Vagina (tissue), 2 donors: ENCODE measurements around the gene SLC25A48. TPM values are rescaled to one million over a fixed set of nuclear protein-coding genes. Genes with fewer than 3 reads are reported as not detected.

Experiments
- DNase-seq, 2 donors: peaks; one replicate each; pipeline ENCODE4 v3.0.0-alpha.2; 2017; ENCODE audit errors: extremely low spot score in 2 of 2
- H3K27ac ChIP-seq: fragments of 200-600 bp; sonication (generic); one replicate; pipeline ENCODE4 v1.5.1; 2019
- H3K27me3 ChIP-seq: fragments of 200-600 bp; sonication (generic); one replicate; pipeline ENCODE4 v1.5.1; 2019
- H3K36me3 ChIP-seq, 2 donors: fragments of 200-600 bp; sonication (generic); one replicate each; pipeline ENCODE4 v1.5.1; 2017 to 2019
- H3K4me1 ChIP-seq: fragments of 200-600 bp; sonication (generic); one replicate; pipeline ENCODE4 v1.5.1; 2019
- H3K4me3 ChIP-seq, 2 donors: fragments of 200-600 bp; sonication (generic); 1 replicate in 1 of 2; 2 replicates in 1 of 2; pipeline ENCODE4 v1.5.1; 2016 to 2019
- H3K9me3 ChIP-seq: fragments of 200-600 bp; sonication (generic); one replicate; pipeline ENCODE4 v1.5.1; 2019
- POLR2A ChIP-seq, 2 donors: fragments of 450-650 bp; IDR thresholded peaks; one replicate each; pipeline ENCODE4 v1.6.1; 2017; ENCODE audit warnings: antibody characterized with exemption in 2 of 2, mild to moderate bottlenecking in 2 of 2, moderate library complexity in 2 of 2
- POLR2AphosphoS5 ChIP-seq, 2 donors: sonication (generic); formaldehyde crosslinking; IDR thresholded peaks; one replicate each; pipeline ENCODE4 v1.9.0; 2017; ENCODE audit warnings: antibody characterized with exemption in 2 of 2, mild to moderate bottlenecking in 2 of 2, low read depth in 1 of 2; ENCODE audit not compliant: insufficient read depth in 1 of 2
- intact Hi-C: fragments of 100-400 bp; cut with DNase I; formaldehyde crosslinking; loops from one replicate; pipeline ENCODE4 v1.15.1; 2023
- total RNA-seq: library from RNA; depleted of rRNA; stranded (reverse); fragments of >200 nt; gene quantifications from one replicate; pipeline ENCODE4 v1.2.3, GENCODE V29; 2016
- TF ChIP-seq, protein P1 (sequence below), 3 experiments: fragments of 450-650 bp in 2 of 3; fragments of 200-600 bp in 1 of 3; sonication (generic) in 1 of 3; IDR thresholded peaks; one replicate each; pipeline ENCODE4 v1.5.1; 2017 to 2019; ENCODE audit warnings: antibody characterized with exemption in 3 of 3, mild to moderate bottlenecking in 2 of 3, moderate library complexity in 2 of 3

SLC25A48 gene
- total RNA-seq, 1 donor from 2014 or later, result 0.49 TPM

DNA sequence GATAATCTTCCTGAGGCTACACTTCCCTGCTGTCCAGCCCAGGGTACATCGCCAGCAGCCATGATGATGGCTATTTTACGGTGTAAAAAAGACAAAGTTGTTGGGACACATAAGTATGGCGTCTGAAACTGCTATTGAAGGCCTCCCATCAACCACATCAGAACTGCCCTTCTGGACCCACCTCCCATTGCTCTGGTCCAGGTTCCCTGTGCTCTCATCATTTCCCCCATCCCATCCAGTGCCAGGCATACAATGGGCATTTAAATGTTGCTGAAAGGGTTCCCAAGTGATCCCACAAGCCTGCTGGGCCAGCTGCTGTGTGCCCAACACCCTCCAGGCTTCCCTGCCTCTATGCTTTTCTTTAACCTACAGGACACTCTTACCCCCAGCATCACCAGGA lies 50.6 kb downstream of the SLC25A48 start:
- H3K27me3 ChIP-seq, result no peaks in the 10 kb centered on the region
- DNase-seq, result peak in 1 of 2 donors; percentile 95
- intact Hi-C loops, result loop anchor here (5.0 kb wide), 1 partner anchor 327 kb away; no protein-coding TSS in a partner anchor
- H3K27ac ChIP-seq, result no peak overlapping the region
- H3K36me3 ChIP-seq, result no peaks in the 10 kb centered on the region
- H3K4me3 ChIP-seq, result no peak overlapping the region
- H3K4me1 ChIP-seq, result peaks cover 5% of the 10 kb centered on the region
- TF ChIP-seq, protein P1, sequence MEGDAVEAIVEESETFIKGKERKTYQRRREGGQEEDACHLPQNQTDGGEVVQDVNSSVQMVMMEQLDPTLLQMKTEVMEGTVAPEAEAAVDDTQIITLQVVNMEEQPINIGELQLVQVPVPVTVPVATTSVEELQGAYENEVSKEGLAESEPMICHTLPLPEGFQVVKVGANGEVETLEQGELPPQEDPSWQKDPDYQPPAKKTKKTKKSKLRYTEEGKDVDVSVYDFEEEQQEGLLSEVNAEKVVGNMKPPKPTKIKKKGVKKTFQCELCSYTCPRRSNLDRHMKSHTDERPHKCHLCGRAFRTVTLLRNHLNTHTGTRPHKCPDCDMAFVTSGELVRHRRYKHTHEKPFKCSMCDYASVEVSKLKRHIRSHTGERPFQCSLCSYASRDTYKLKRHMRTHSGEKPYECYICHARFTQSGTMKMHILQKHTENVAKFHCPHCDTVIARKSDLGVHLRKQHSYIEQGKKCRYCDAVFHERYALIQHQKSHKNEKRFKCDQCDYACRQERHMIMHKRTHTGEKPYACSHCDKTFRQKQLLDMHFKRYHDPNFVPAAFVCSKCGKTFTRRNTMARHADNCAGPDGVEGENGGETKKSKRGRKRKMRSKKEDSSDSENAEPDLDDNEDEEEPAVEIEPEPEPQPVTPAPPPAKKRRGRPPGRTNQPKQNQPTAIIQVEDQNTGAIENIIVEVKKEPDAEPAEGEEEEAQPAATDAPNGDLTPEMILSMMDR (IDR thresholded peaks at IDR 0.05), result no peak
- TF ChIP-seq POLR2A (IDR thresholded peaks at IDR 0.05) (no peak), POLR2AphosphoS5 (IDR thresholded peaks at IDR 0.05; ENCODE audit: insufficient read depth in 1 of 2, low read depth in 1 of 2) (no peak)
- no peaks in the 10 kb centered on the region for H3K9me3 ChIP-seq

GRCh38 chr5:135886136-135886535 lies 51.7 kb downstream of the SLC25A48 start:
- Histone ChIP-seq H3K9me3 (no peaks in the 10 kb centered on the region), H3K27me3 (no peaks in the 10 kb centered on the region), H3K36me3 (no peaks in the 10 kb centered on the region), H3K4me1 (peaks cover 5% of the 10 kb centered on the region), H3K27ac (no peak overlapping the region), H3K4me3 (no peak overlapping the region)
- peak in 1 of 2 donors; percentile 34 for DNase-seq
- intact Hi-C loops, result loop anchor here (5.0 kb wide), 1 partner anchor 326 kb away; no protein-coding TSS in a partner anchor
- TF ChIP-seq, protein P1 (IDR thresholded peaks at IDR 0.05), result no peak
- TF ChIP-seq POLR2A (IDR thresholded peaks at IDR 0.05) (no peak), POLR2AphosphoS5 (IDR thresholded peaks at IDR 0.05; ENCODE audit: insufficient read depth in 1 of 2, low read depth in 1 of 2) (no peak)

- intact Hi-C loops, result loop anchor here (5.0 kb wide), 1 partner anchor 325 kb away; no protein-coding TSS in a partner anchor
- Histone ChIP-seq H3K4me1 (peaks cover 7% of the 10 kb centered on the region), H3K36me3 (no peaks in the 10 kb centered on the region), H3K4me3 (no peak overlapping the region), H3K9me3 (no peaks in the 10 kb centered on the region), H3K27me3 (no peaks in the 10 kb centered on the region), H3K27ac (no peak overlapping the region)
- DNase-seq, result no peak
- TF ChIP-seq, protein P1 (IDR thresholded peaks at IDR 0.05), result peak; percentile 45 to 81 (median 81)
- TF ChIP-seq POLR2A (IDR thresholded peaks at IDR 0.05), result no peak
- TF ChIP-seq POLR2AphosphoS5 (IDR thresholded peaks at IDR 0.05; ENCODE audit: insufficient read depth in 1 of 2, low read depth in 1 of 2), result no peak
Observed at GRCh38 chr5:135887447-135887864, 53.0 kb downstream of the SLC25A48 start.

GRCh38 chr5:135887881-135888614 lies 53.6 kb downstream of the SLC25A48 start:
- TF ChIP-seq POLR2A (IDR thresholded peaks at IDR 0.05), result no peak
- no peak for TF ChIP-seq POLR2AphosphoS5 (IDR thresholded peaks at IDR 0.05; ENCODE audit: insufficient read depth in 1 of 2, low read depth in 1 of 2)
- TF ChIP-seq, protein P1 (IDR thresholded peaks at IDR 0.05), result no peak

GRCh38 chr5:135890296-135890695 lies 55.8 kb downstream of the SLC25A48 start:
- Histone ChIP-seq H3K9me3 (no peaks in the 10 kb centered on the region), H3K4me1 (peaks cover 7% of the 10 kb centered on the region), H3K36me3 (no peaks in the 10 kb centered on the region), H3K27me3 (no peaks in the 10 kb centered on the region), H3K4me3 (no peak overlapping the region), H3K27ac (no peak overlapping the region)
- intact Hi-C loops, result no loop called here
- peak in 1 of 2 donors; percentile 61 for DNase-seq
- no peak for TF ChIP-seq POLR2A (IDR thresholded peaks at IDR 0.05)
- TF ChIP-seq, protein P1 (IDR thresholded peaks at IDR 0.05), result no peak

More at GRCh38 chr5:135887881-135888614, 53.6 kb downstream of the SLC25A48 start:
- Histone ChIP-seq H3K9me3 (no peaks in the 10 kb centered on the region), H3K36me3 (no peaks in the 10 kb centered on the region), H3K27ac (no peak overlapping the region), H3K4me3 (no peak overlapping the region), H3K27me3 (no peaks in the 10 kb centered on the region), H3K4me1 (peaks cover 7% of the 10 kb centered on the region)
- DNase-seq, result peak in 1 of 2 donors; percentile 43
- intact Hi-C loops, result loop anchor here (5.0 kb wide), 1 partner anchor 324 kb away; no protein-coding TSS in a partner anchor
